GM18511 (cell line): ENCODE measurements around the gene ARL9.

Source experiments
- ATAC-seq: cut with Tn5 transposase; IDR thresholded peaks from one replicate; pipeline ENCODE4 v1.9.1; 2021; ENCODE audit warnings: mild to moderate bottlenecking, moderate library complexity; ENCODE audit not compliant: unreplicated experiment

The ARL9 gene

DNA sequence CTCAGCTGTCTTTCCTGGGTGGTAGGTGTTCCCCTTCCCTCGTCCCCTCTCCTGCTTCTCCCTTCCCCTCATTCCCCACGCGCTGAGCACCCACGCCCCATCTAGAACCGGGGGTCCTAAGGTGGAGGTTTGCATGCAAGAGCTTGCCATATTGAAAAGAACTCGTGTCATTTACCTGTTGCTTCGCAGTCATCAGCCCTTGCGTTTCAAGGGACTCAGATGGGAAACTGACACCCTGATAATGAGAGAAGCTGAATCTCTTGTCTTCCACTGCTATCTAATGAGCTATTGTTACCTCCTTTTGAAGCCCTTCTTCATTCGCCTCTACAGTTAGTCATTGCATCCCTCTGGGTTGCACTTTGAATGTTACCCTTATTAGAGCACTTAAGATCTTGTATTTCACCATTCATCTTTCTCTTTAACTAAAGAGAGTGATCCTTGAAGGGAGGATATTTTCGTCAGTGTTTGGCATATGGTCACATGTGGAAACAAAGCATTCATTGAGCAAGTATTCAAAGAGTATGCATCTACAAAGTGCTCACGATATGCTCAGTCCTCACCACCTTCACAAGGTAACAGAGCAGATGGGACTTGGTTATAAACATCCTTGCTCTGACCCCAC is 25.7 kb downstream of the ARL9 start:
- no peak for ATAC-seq

DNA sequence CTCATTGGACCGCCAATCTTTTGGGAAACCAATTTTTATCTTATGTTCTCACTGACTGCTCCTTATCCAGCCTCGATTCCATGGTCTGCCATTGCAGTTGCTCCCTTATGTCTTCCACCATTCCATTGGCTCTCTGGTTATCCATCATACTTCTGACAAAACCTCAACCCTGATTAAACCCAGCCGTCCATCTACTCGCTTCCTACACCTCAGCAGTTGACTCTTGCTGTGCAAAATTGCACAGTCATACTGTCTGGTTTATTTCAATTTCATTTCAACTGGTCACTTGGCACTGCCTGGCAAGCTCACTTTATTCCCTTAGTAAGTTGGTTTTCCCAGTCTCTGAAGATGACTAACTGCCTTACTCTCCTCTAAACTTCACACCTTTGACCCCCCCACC is 26.2 kb downstream of the ARL9 start:
- no peak for ATAC-seq

DNA sequence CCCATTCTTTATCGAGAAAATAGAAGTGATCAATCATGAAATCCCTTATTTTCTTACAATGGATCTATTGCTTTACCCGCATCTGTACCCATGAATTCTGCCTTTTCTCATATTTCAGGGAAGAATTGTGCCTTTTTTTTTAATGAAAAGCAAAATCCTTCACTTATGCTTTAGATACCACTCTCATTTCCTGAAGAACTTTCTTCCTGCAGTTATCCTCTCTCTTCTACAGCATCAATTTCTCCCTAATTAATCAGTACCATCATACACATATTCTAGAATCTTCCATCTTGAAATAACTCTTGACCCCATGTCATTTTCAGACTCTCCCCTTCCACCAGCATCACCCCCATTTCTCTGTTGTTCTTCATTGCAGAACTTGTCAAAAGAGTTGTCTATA is 26.6 kb downstream of the ARL9 start:
- no peak for ATAC-seq

DNA sequence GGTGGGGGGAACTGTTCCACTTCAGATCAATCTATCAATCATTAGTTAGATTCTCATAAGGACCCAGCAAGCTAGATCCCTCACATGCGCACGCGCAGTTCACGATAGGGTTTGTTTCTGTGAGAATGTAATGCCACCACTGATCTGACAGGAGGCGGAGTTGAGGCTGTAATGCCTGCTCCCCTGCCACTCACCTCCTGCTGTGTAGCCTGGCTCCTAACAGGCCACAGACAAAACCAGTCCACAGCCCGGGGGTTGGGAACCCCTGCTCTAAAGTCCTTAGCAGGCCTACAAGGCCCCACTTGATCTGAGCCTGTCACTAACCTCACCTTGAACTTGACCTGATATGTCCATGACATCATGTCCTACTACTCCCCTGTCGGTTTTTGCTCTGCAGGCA is 30.3 kb downstream of the ARL9 start:
- ATAC-seq = no peak

DNA sequence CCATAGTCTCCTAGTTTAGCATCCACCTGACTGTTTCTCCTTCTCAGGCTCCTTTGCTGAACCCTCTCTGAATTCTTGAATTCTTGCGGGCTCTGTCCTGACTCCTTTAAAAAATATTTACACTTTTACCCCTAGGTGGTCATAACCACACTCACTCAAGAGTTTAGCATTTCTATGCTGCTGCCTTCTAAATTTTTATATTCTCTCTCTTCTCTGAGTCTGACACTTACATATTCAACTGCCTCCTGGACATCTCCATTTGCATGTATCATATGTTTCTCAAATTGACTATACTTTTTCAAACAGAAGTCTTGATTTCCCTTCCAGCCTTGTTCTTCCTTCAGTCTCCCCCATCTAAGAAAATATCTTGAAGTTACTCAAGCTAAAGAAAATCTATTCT is 31.6 kb downstream of the ARL9 start:
- ATAC-seq = no peak

DNA sequence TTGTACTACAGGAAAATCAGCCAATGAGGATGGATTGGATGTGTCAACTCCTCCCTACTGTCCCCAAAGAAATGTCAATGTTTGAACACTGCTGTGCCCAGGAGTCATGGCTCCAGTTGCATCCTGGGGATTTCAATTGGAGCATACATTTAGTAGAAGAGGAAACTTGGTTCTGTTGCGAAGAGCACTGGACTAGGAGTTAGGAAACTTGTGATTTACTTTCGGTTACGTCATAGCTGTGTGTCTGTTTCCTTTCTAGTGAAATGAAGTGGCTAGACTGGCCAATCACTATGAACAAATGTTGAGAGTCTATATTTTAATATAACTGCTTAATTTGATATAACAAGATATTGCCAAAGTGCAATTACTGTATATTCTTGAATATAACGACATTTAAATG is 35.2 kb downstream of the ARL9 start:
- no peak for ATAC-seq

DNA sequence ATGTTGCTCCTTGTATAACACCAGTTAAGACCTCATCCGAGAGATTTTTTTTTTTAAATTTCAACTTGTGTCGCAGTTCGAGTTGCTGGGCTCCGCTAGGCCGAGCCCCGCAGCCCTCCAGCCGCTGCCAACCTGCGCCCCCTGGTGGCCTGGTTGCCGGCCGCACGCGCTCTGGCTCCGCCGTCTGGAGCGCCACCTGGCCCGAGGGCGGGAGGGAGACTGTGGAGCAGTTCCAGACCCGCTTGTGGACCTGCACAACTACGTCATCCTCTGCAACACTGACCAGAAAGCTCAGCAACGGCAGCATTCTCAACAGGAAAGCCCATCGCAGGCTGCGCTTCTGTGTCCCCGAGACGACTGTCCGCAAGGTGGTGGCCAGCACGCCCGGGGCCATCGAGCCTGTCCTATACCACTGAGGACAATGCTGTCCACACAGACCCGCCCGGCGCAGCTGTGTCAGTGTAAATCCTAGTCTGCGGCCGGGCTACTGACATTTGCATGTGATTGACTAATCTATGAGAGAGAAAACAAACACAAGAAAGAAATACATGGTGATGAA is 39.1 kb downstream of the ARL9 start:
- peak; percentile 99 for ATAC-seq

DNA sequence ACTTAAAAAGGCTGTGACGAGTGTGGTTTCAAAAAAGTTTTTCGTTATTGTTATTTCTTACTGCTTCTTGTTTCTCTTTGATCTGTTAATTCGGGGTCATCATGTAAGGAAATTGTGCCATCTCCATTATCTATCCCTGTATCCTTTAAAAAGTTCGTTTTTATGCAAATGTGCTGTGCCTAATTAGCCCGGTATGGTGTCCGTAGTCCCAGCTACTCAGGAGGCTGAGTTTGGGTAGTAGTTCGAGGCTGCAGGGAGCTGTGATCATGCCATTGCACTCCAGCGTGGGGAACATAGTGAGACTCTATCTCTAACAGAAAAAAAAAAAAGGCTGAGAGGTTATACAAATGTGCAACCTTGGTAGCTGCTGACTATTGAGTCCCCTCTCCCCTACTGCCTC is 45.1 kb downstream of the ARL9 start:
- ATAC-seq = no peak

DNA sequence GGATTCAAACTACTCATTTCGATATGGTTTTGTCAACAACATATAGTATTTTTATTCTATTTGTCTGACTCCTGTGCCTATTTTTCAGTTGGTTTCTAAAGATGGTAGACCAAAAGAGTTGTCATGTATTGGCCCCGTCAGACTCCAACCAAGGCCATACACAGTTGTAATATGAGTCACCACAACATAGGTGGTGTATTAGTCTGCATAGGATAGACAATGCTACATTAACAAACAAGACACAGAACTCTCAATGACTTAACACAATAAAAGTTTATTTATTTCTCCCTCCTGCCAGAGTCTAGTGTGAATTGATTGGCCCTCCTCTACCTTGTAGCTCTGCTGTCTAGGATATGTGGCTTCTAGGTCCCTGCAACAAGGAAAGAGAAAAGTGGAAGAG is 45.9 kb downstream of the ARL9 start:
- no peak for ATAC-seq

DNA sequence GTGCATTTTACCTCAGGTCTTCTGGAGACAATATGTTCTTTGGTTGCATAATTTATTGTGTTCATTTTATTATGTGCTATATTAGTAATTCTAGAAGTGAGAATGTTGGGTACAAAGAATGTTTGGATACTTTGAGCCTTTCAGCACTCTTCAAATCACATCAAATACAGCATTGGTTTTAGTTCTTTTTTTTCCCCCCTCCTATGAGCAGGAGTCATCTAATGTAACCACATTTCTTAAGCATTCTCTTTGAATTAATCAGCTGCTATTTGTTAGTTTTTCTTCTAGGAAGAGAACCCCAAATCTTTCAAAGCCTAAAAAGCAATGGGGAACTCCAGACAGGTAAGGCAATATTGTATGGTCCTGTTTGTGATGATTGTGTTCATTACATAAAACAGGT is 46.7 kb downstream of the ARL9 start:
- no peak for ATAC-seq

DNA sequence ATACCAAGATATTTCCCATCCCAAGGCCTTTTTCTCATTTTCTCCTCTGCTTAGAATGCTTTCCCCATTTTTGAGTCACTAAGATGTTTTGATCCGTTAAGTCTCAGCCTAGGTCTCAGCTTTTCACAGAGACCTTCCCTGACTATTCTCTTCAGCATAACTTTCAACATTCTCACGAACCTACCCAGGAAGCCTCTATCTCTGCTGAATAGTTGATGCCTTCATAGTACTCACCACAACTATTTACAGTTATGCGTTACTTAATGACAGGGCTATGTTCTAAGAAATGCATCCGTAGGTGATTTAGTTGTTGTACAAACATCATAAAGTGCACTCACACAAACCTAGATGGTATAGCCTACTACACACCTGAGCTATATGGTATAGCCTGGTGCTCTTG is 64.5 kb downstream of the ARL9 start:
- no peak for ATAC-seq
